Right kidney (tissue), 1 donor: ENCODE data around the gene SMIM41.

Experiments
- DNase-seq: peaks from one replicate; pipeline ENCODE4 v3.0.0-alpha.2; 2016

The SMIM41 gene

DNA sequence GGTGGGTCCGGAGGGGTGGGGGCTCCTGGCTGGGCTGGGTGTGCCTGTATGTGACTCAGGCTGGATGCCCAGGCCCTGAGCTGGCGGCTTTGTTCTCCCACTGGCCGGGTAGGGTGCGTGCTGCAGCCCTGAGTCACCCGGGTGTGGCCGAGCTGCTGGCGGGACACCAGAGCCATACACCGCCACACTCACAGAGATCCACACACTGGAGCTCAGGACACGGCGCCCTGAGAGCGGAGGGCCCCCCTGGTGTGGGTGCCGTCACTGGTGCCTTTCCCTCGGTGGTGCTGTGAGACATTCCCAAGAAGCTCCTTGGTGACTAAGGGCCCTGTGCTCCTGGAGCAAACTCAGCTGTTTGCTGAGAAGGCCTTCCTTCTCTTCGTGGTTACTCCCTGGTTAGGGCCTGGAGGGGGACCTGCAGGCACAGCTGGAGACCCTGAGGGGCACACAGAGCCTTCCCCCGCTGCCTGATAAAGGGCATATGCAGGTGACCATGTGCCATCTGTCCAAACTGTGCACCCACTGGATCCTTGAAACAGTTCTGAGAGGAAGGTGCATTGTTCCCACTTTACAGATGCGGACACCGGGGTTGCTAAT, 68.0 kb downstream of the SMIM41 start:
- no peak for DNase-seq

DNA sequence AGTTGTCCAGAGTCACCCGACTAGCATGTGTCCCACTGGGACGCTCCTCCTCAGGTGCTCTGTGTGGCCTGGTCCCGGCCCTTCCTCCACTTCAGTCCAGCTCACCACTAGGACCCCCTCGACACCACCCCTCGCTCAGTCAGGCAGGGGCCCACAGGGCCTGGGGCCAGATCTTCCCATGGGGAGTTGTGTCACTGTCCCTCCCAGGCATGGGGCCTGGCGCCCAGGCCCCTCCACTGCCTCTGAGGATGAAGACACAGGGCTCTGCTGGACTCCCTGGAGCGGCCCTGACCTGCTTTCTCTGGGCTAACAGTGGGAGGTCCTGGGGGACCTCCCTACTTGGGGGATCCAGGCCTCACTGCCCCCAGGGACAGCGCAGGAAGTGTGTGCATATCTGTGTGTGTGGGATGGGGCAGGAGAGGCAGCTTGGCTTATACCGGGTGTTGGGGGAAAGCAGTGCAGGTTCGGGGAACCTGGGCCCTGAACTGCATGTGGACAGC, 68.5 kb downstream of the SMIM41 start:
- DNase-seq = no peak

DNA sequence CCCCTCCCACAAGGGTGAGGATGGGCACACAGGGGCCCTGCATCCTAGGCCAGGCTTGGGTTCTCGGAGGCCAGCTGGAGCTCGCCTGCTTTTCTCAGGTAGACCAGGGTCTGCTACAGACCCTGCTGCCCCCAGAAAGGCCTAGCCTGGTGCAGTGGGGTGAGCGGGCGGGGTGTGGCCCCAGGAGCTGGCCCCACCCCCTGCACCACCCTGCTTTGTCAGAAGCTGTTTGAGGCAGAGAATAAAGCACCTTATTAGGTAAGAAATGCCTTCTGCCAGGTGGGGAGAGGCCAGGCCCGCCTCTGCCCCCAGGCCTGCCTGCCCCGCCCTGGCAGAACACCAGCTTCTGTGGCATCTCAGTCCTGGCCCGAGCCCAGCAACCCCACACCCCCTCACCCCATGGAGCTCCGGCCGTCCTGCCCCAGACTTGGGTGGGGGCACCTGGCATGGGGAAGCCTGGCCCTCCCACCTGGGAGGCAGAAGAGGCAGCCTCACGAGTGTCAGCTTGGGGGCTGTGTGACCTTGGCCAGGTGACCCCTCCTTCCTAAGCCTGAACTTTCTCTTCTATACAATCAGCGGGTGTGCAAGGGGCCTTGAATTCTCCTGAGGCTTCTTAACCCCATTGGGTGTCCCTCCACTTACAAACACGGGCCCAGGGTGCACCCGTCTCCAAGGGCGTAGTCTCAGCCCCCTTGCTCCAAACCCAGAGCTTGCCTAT, 69.1 kb downstream of the SMIM41 start:
- DNase-seq = no peak

DNA sequence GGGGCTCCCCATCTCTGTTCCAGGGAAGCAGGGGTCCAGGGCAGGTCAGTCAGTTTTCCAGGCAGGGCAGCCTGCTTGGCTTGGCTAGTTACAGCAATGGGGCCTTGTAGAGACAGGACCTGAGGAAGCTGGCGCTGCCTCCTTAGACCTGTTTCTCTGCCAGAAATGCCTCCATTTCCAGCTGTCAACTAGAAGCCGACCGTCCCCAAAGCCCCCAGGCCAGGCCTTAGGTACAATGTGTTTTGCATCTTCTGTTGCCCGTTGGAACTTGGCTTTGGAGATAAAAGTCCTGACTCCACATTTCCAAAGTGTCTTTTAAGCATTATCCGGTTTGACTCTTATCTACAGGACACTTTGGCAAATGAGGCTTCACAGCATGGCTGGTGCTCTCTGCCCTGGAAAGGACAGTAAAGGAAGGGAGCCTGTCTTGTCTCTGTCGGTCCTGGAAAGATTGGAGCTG, 69.7 kb downstream of the SMIM41 start:
- DNase-seq = no peak

DNA sequence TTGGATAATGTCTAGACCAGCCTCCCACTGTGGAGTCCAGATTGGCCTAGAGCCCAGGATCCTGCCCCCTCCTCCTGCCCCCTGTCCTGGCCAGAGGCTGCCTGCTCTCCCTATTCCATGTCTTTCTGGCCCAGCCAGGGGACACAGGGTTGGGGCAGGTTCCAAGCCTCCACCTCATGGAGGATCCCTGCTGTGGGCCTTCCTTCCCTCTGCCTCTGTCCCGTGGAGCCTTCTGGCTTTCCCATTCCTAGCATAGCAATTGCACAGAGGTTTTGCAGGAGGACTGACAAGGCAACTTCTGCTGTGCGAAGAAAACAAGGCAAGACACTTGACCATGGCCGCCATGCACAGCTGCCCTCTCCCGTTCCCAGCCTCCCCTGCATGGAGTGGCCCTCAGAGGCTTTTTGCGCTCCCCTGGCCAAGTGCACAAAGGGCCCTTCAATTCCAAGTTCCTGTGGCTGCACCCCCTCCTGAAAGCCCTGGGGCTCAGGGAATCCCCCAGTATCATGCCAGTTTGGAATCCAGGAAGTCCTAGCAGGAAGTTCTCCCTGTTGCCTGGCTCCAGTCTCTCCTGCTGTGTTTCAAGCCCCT, 70.2 kb downstream of the SMIM41 start:
- no peak for DNase-seq

DNA sequence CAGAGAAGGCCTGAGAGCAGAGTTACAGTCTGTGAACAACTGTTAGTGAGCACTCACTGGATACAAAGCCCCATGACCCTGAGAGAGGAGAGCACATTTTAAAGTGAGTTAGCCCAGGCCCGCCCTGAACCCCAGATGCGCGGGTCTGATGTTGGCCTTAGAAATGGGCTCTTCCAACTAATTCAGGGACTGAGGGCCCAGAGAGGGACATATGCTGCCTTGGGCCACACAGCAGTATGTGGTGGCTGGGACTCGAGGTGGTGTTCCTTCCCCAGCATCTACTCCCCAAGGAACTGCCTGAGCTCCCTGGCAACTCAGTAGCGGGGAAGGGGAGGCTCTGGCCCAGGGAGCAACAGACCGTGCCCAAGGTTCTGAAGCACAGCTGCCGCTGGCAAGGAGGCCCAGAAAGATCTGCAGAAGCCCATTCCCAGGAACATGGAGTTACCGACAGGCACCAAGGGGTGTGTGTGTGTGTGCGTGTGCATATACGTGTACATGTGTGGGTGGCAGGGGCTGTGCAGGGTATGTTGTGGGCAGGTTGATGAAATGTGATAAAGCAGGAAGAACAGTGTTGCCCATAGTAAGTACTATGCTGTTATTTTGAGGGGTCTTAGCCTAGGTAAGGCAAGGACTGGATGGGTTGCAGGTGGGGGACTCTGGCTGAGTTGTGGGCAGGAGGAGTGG, 71.8 kb downstream of the SMIM41 start:
- no peak for DNase-seq

DNA sequence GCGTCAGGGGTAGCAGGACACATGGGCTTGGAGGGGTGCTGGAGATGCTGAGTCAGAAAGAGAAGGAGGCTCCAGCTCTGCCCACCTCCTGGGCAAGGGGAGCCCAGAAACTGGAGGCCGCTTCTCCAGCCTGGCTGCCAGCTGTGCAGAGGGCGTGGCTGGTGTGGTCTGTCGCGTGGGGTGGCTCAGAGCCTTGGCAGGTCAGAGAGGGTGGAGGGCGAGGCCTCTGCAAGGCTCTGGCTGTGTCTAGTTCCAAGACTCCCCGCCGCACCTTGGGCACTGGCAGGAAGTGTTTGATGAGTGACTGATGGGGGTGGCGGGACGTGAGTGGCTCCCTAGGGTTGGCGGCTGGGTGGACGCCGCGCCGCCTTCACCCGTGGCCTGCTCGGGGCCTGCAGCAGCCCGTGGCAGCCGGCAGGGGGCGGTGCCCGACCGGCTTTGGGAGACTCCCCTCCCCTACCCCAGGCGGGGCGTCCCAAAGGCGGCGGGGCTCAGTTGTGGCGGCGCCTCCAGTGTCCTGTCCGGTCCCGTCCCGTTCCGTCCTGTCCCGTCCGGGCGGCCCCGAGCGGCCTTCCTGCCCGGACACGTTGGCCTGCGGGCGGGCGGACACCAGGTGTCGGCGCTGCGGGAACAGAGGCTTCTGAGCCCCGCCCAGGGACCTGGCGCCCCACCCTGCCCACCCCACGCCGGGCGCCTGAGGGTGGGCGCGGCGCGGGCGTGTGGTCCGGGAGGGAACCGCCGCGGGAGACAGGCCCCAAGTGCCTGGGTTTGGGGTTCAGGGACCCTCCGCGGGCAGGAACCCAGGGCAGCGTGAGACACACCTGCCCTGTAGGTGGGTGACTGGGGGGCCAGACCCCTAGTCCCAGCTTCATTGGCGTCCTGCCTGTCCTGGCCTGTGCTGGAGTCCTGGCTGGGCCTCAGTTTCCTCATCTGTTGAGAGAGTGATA, 72.6 kb downstream of the SMIM41 start:
- peak; percentile 73 for DNase-seq

DNA sequence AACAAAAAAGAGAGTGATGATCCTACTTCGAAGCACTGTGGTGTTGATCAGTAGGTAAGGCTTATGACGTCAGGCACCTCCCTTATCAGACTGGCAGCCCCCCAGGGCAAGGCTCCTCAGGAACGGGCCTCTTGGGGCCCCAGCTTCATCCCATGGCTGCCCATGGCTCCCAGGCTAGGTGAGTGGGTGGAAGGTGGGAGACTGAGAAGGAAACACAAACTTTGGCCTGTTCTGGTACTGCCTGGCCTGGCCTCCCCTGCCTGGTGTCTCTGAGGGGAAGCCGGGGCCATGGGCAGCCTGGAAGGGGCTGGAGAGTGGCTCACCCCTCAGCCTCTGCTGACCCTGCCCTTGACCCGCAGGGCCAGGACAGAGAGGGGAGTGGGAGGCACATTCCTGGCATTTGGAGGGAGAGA, 73.4 kb downstream of the SMIM41 start:
- DNase-seq = no peak

DNA sequence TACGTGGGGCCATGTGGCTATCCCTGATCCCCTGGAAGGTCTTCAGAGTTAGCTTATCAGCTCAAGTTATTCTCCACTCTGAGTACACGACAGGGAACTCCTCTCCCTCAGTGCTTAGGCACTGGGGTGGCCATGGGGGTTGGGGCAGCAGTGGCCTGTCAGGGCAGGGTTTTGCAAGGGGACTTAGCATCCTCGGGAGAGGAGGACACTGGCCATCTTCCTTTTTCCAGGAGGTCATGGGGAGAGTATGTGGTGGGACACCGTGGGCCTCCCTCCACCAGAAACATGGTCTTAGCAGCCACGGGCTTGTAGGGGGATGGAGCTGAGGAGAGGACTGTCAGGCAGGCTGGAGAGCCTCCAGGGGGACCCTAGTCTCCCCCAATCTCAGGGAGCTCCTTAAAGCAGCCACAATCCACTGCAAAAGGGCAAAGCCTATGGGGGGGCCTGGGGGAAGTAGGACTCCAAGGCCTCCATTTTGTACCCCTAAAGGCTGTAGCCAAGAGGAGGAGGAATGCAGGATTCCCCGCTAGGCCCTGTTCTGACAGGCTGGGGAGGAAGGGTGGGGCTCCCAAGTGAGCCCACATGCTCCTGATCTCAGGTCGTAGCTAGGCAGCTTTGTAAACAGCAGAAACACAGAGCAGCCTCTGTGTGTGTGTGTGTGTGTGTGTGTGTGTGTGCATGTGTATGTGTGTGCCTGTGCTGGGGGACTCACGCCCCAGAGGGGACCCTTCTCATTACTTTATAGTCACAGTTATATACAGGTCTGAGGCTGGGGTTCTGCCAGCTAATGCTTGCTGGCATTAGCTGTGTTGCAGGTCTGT, 75.8 kb downstream of the SMIM41 start:
- no peak for DNase-seq

DNA sequence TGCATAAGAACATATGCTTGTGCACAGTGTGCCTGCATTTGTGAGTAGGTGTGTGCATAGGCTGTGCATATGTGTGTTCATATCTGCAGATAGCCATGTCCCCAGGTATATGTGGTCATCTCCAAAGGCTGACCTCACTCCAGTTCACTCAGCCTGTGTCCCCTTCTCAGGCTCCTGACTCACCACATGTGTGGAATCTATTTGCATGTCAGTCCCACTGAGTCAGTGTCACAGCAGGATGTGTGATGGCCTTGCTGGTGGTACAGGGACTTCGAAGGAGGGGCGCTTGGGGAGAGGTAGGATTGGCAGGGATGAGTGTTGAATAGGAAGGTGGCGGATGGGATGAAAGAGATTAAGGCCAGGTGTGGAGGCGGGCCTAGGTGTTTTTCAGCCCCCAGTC, 76.8 kb downstream of the SMIM41 start:
- DNase-seq = no peak

DNA sequence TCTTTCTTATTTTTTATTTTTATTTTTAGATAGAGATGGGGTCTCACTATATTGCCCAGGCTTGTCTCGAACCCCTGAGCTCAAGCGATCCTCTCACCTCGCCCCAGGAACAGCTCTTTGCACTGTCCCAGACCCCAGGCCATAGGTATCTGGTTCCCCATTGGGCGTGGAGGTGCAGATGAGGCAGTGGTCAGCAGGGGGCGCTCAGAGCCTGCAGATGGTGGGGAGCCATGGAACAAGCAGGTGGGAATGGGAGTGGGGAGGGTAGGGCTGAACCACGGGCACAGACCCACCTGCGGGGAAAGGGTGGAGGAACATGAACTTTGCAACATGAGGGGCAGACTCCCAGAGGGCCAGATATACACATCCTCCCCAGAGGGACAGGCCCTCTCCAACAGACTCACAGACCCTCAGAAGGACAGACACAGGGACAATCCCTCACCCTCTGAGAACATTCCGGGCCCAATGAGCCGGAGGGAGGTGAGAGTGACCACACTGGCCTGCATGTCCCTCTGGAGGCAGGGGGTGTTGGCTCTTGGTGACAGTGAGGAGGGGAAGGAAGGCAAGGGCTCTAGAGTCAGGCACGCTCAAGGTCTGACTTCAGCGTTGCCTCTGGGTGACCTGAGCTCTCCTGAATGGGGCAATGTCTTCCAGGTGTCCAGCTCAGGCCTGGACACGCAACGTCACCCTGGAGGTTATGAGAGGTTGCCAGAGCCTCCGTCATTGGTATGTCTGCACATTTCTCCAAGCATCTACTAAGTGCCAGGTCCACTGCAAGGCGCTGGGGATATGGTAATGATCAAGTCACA, 77.5 kb downstream of the SMIM41 start:
- peak; percentile 58 for DNase-seq

DNA sequence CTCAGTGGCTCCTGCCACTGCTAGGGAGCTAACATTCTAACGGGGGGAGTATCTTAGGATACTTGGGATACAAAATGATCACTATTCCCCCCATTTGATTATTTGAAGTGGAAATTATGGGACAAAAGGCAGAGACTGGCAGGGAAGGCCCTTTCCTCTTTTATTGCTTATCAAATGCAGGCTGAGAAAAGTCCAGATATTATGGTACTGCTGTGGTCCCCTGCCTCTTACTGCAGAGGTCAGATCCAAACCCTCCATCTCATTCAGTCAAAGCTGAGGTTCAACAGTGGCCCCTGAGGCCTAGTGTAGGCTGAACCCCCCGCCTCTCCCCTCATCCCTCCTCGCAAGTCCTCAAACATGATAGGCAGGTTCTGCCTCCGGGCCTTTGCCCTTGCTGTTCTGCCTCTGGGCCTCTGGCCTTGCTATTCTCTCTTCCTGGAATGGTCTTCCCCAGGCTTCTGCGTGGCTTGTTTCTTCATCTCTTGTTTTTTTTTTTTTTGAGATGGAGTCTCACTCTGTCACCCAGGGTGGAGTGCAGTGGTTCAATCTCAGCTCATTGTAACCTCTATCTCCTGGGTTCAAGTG, 78.2 kb downstream of the SMIM41 start:
- DNase-seq = no peak
